Keratinocyte (primary cell): ENCODE results near the gene EHBP1. TPM values are rescaled to one million over a fixed set of nuclear protein-coding genes. Genes with fewer than 3 reads are reported as not detected.

Experiments
- DNase-seq: peaks from one replicate; pipeline ENCODE4 v3.0.0-alpha.2; 2011; ENCODE audit warnings: low read depth, missing footprints, low spot score
- FAIRE-seq: peaks from 2 replicates; lab custom pipeline; 2011; peaks lifted over from hg19 to GRCh38; lab: Jason Lieb, UNC
- H2AFZ ChIP-seq: 2 replicates; pipeline ENCODE4 v1.6.0; 2012; ENCODE audit warnings: low read length, control low read depth, inconsistent platforms; ENCODE audit not compliant: control insufficient read depth
- H3K27ac ChIP-seq: 2 replicates; pipeline ENCODE4 v1.5.1; 2011; ENCODE audit warnings: low read length; ENCODE audit not compliant: control insufficient read depth, insufficient read depth
- H3K27me3 ChIP-seq: 3 replicates; pipeline ENCODE4 v1.6.0; 2011; ENCODE audit warnings: low read length; ENCODE audit not compliant: control insufficient read depth, insufficient read depth; ENCODE audit errors: extremely low read depth
- H3K36me3 ChIP-seq, 2 experiments: 2 replicates in 1 of 2; 3 replicates in 1 of 2; pipeline ENCODE4 v1.5.1; 2011; ENCODE audit warnings: low read length in 2 of 2, mild to moderate bottlenecking in 1 of 2; ENCODE audit not compliant: control insufficient read depth in 2 of 2, insufficient read depth in 2 of 2; ENCODE audit errors: extremely low read depth in 1 of 2
- H3K4me1 ChIP-seq: 3 replicates; pipeline ENCODE4 v1.5.1; 2011; ENCODE audit warnings: low read length; ENCODE audit not compliant: control insufficient read depth, insufficient read depth; ENCODE audit errors: extremely low read depth
- H3K4me2 ChIP-seq: 3 replicates; pipeline ENCODE4 v1.6.0; 2011; ENCODE audit warnings: low read depth, low read length; ENCODE audit not compliant: control insufficient read depth, insufficient read depth; ENCODE audit errors: extremely low read depth
- H3K4me3 ChIP-seq, 3 experiments: fragments of 200-600 bp in 1 of 3; sonication (generic) in 1 of 3; 2 replicates in 2 of 3; 3 replicates in 1 of 3; pipeline ENCODE4 v1.5.1; 2011 to 2016; ENCODE audit warnings: low read length in 3 of 3, mild to moderate bottlenecking in 3 of 3, control low read depth in 2 of 3, inconsistent platforms in 1 of 3, low read depth in 1 of 3, mixed read lengths in 1 of 3, mixed run types in 1 of 3, moderate library complexity in 1 of 3; ENCODE audit not compliant: control insufficient read depth in 2 of 3, insufficient read depth in 2 of 3; ENCODE audit errors: extremely low read depth in 1 of 3
- H3K79me2 ChIP-seq: 2 replicates; pipeline ENCODE4 v1.6.0; 2012; ENCODE audit warnings: low read length; ENCODE audit not compliant: control insufficient read depth, insufficient read depth
- H3K9ac ChIP-seq: 3 replicates; pipeline ENCODE4 v1.6.0; 2011; ENCODE audit warnings: low read length; ENCODE audit not compliant: control insufficient read depth, insufficient read depth; ENCODE audit errors: extremely low read depth
- H3K9me1 ChIP-seq: 3 replicates; pipeline ENCODE4 v1.6.0; 2011; ENCODE audit warnings: low read length; ENCODE audit not compliant: control insufficient read depth, insufficient read depth; ENCODE audit errors: extremely low read depth
- H3K9me3 ChIP-seq: 2 replicates; pipeline ENCODE4 v1.5.1; 2012; ENCODE audit warnings: low read depth, low read length; ENCODE audit not compliant: control insufficient read depth
- H4K20me1 ChIP-seq: 3 replicates; pipeline ENCODE4 v1.6.0; 2011; ENCODE audit warnings: low read length; ENCODE audit not compliant: control insufficient read depth, insufficient read depth; ENCODE audit errors: extremely low read depth
- CTCF ChIP-seq, 3 experiments: IDR thresholded peaks in 1 of 3; conservative IDR thresholded peaks in 1 of 3; optimal IDR thresholded peaks in 1 of 3; 2 replicates in 2 of 3; 3 replicates in 1 of 3; pipeline versions ENCODE3 to v1.5.1; 2011; ENCODE audit warnings: low read length in 3 of 3, mild to moderate bottlenecking in 3 of 3, moderate library complexity in 2 of 3, control low read depth in 1 of 3, inconsistent platforms in 1 of 3; ENCODE audit not compliant: insufficient read depth in 2 of 3; ENCODE audit errors: extremely low read depth in 1 of 3
- EZH2 ChIP-seq: IDR thresholded peaks from one replicate; pipeline ENCODE4 v1.6.1; 2012; ENCODE audit warnings: inconsistent platforms, mild to moderate bottlenecking, low read length, moderate library complexity
- dilution Hi-C: fragments of 300-500 bp; cut with MboI; formaldehyde crosslinking; loops from one replicate; pipeline ENCODE4 v1.7.0; 2020; ENCODE audit warnings: low sequenced_read_pairs; ENCODE audit not compliant: extremely low pct_ligation_motif_present
- polyA plus RNA-seq, 5 experiments: library from polyadenylated mRNA; depleted of rRNA in 3 of 5; stranded (reverse) in 3 of 5; stranded (forward) in 1 of 5; unstranded in 1 of 5; fragments of >200 nt; gene quantifications; 1 replicate in 1 of 5; 2 replicates in 3 of 5; 3 replicates in 1 of 5; pipeline versions ENCODE4 v1.2.1 to v1.2.3, GENCODE V29; 2011 to 2012; ENCODE audit warnings: missing spikeins in 2 of 5, low read depth in 1 of 5, low replicate concordance in 1 of 5

The EHBP1 gene
- polyA plus RNA-seq, 1 donor (not counting 4 experiments of a cell fraction or from before 2014, with no cell fraction given), result 59.0 TPM

GRCh38 chr2:63058144-63058920 is 352.8 kb downstream of the EHBP1 start:
- no peak overlapping the region for H3K9ac ChIP-seq
- H3K4me1 ChIP-seq, result peaks cover 2% of the 10 kb centered on the region
- TF ChIP-seq EZH2 (no peak), CTCF (optimal IDR thresholded peaks at IDR 0.05 in 1 of 3, IDR thresholded peaks at IDR 0.05 in 1 of 3, conservative IDR thresholded peaks at IDR 0.05 in 1 of 3; ENCODE audit: extremely low read depth in 1 of 3, insufficient read depth in 2 of 3, low read length in 3 of 3) (no peak)
- peaks cover 16% of the 10 kb centered on the region in 2 experiments for H3K36me3 ChIP-seq
- no peak overlapping the region for H3K4me3 ChIP-seq
- H2AFZ ChIP-seq, result no peak overlapping the region
- H4K20me1 ChIP-seq, result no peaks in the 10 kb centered on the region
- H3K79me2 ChIP-seq, result no peaks in the 10 kb centered on the region
- DNase-seq (no peak), FAIRE-seq (no peak)
- H3K27me3 ChIP-seq, result no peaks in the 10 kb centered on the region
- H3K27ac ChIP-seq, result no peak overlapping the region
- H3K4me2 ChIP-seq, result no peak overlapping the region
- H3K9me1 ChIP-seq, result no peaks in the 10 kb centered on the region
- dilution Hi-C loops, result no loop called here
- H3K9me3 ChIP-seq, result peaks cover 2% of the 10 kb centered on the region

GRCh38 chr2:63058921-63059792 is 353.6 kb downstream of the EHBP1 start:
- no peaks in the 10 kb centered on the region for H3K9me1 ChIP-seq
- no peak for FAIRE-seq
- dilution Hi-C loops, result no loop called here
- H3K36me3 ChIP-seq, result peaks cover 12 to 13% of the 10 kb centered on the region in 2 experiments
- H3K79me2 ChIP-seq, result no peaks in the 10 kb centered on the region
- peak overlapping the region; percentile 93 for H3K4me2 ChIP-seq
- no peak for DNase-seq
- H3K27me3 ChIP-seq, result no peaks in the 10 kb centered on the region
- no peaks in the 10 kb centered on the region for H4K20me1 ChIP-seq
- TF ChIP-seq EZH2 (no peak), CTCF (optimal IDR thresholded peaks at IDR 0.05 in 1 of 3, IDR thresholded peaks at IDR 0.05 in 1 of 3, conservative IDR thresholded peaks at IDR 0.05 in 1 of 3; ENCODE audit: extremely low read depth in 1 of 3, insufficient read depth in 2 of 3, low read length in 3 of 3) (no peak)
- H3K27ac ChIP-seq, result no peak overlapping the region
- no peak overlapping the region for H2AFZ ChIP-seq
- no peak overlapping the region for H3K4me3 ChIP-seq
- peaks cover 2% of the 10 kb centered on the region for H3K4me1 ChIP-seq
- H3K9ac ChIP-seq, result no peak overlapping the region
- H3K9me3 ChIP-seq, result peaks cover 2% of the 10 kb centered on the region
